Measurements from ENCODE around the gene UTS2.

UTS2 gene

DNA sequence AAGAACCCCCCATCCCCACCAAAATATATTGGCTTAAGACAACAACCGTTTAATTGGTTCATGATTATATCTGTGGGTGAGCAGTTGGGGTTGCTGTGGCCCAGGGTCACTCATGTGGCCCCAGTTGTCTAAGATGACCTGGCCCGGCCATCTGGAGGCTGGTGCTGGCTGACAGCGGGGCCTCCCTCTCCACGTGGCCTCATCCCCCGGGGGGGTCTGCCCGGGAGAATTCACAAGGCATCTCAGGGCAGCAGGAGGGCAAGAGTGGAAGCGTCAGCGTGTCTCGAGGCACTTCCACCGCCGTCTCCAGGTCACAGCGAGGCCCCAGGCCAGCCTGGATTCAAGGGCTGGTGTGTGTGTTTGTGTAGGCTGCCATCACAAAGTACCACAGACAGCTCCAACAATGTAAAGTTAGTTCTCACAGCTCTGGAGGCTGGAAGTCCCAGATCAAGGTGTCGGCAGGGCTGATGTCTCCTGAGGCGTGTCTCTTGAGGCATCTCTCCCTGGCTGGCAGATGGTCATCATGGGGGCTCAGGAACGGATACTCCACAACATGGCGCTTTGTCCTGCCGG, 11.0 kb upstream of the UTS2 start:
- no peak for DNase-seq (ENCODE audit: low spot score)

DNA sequence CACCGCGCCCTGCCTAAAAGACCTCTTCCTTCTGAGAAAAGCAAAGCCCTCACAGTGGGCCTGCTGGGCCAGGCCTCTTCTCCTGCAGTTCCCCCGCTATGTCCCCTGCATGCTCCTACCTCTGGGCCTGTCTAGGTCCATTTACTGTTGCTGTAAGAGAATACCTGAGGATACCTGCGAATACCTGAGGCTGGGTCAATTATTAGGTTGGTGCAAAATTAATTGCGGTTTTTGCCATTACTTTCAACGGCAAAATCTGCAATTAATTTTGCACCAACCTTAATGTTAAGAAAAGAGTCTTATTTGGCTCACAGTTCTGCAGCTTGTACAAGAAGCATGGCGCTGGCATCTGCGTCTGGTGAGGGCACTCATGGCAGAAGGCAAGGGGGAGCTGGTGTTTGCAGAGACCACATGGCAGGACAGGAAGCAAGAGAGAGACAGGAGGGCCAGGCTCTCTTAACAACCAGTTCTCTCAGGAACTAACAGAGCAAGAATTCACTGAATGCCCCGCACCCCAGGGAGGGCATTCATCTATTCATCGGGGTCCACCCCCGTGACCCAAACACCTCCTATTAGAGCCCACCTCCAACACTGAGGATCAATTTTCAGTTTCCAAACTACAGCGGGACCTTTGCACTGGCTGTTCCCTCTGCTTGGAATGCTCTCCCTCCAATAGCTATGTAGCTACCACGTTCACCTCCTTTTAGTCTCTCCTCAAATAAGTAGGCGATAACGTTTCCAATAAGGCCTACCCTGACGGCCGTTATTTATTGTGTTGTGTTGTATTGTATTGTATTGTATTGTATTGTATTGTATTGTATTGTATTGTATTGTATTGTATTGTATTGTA, 9.6 kb upstream of the UTS2 start:
- no peak for DNase-seq (ENCODE audit: low spot score)

GRCh38 chr1:7861452-7861851, 8.6 kb upstream of the UTS2 start:
- DNase-seq (ENCODE audit: low spot score) = no peak

DNA sequence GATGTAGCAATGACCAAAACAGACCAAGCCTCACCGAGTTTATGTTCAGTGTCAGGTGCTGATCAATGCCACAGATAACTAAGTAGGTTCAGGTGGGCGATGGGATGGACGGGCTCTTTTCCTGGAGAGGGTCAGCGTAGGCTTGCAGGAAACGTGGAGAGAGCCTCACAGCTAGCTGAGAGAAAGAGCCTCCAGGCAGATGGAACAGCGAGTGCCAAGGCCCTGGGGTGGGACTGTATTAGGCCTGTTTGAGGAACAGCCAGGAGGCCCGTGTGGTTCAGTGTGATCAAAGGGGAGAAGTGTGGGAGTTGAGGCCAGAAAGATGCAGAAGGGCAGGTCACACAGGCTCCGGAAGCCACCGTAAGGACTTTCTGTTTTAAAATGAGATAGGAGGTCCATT, 7.3 kb upstream of the UTS2 start:
- no peak for DNase-seq (ENCODE audit: low spot score)

GRCh38 chr1:7859406-7859805, 6.5 kb upstream of the UTS2 start:
- DNase-seq (ENCODE audit: low spot score) = no peak

- no peak for DNase-seq (ENCODE audit: low spot score)
Observed at GRCh38 chr1:7857985-7858384, 5.1 kb upstream of the UTS2 start.

GRCh38 chr1:7857000-7857399, 4.1 kb upstream of the UTS2 start:
- DNase-seq (ENCODE audit: low spot score) = no peak

DNA sequence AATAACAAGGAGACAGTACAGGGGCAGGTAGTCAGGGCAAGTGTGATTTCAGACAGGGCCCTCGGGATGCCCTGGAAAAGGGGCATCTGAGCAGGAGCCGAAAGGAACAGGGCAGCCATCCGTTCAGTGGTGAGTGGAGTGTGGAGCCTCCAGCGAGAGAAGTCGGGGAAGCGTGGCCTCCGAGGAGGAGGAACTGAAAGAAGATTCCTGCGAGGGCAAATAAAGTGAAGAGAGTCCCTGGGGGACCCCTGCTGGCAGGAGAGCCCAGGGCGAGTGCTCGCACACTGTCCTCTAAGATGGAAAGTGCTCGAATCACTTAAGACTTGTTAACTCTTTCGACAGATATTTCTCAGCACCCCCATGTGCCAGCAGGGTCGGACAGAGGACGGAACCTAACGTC, 3.5 kb upstream of the UTS2 start:
- no peak for DNase-seq (ENCODE audit: low spot score)

GRCh38 chr1:7853684-7854026, 790 bp upstream of the UTS2 start:
- DNase-seq (ENCODE audit: low spot score) = no peak

- no peak for DNase-seq (ENCODE audit: low spot score)
Observed at GRCh38 chr1:7850786-7851185, 2.1 kb downstream of the UTS2 start.

DNA sequence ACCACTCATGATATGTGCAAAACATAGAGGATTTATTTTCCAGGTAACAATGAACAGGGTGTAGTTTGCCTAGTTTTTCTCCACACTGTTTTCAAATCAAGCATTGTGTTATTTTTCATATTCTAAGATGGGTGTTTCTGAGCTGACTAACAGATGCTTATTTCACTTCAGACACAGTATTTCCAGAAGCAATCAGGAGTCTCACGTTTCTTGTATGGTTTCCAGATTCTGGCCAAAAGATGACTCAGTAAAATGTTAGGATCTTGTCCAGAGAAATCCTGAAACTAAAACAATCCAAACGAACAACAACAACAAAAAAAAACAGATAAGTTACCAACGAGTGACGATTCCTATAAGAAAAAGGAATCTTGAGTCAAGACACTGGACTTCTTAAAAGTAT, 5.3 kb downstream of the UTS2 start:
- DNase-seq (ENCODE audit: low spot score) = no peak

- no peak for DNase-seq (ENCODE audit: low spot score)
Observed at GRCh38 chr1:7846656-7847055, 6.2 kb downstream of the UTS2 start.

DNA sequence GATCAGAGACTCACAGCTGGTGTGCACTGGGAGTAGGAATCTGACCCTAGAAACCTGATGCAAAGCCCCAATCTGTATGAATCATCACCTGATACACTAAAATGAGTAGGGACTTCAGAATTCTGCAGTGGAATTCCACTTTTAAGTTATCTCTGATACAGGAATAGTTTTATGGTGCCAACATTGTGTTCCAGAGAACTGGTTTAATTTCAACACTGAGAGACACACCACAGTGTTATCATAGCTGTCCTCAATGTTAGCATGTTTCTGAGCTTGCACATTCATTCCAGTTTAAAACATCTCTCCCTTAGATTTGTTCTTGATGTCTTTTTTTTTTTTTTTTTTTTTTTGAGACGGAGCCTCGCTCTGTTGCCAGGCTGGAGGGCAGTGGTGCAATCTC, 7.1 kb downstream of the UTS2 start:
- DNase-seq (ENCODE audit: low spot score) = no peak

DNA sequence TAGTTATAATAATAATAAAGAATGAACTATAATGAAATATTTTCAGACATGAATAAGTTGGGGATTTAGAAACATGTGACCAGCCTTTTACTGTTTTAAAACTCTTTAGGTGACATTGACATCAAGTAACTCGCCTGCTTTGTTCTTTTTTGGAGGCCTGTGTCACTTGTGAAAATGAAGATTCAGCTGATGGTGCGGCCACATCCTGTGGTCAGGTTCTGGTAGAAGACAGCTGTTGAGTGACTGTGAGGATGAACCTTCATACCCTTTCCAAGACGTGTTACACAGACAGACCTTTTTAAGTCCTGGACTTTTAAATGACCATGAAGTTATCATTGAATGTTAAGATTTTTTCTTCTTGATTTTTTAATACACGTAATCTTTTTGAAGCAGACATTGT, 10.3 kb downstream of the UTS2 start:
- DNase-seq (ENCODE audit: low spot score) = no peak

GRCh38 chr1:7839526-7839925, 13.3 kb downstream of the UTS2 start:
- DNase-seq (ENCODE audit: low spot score) = no peak

DNA sequence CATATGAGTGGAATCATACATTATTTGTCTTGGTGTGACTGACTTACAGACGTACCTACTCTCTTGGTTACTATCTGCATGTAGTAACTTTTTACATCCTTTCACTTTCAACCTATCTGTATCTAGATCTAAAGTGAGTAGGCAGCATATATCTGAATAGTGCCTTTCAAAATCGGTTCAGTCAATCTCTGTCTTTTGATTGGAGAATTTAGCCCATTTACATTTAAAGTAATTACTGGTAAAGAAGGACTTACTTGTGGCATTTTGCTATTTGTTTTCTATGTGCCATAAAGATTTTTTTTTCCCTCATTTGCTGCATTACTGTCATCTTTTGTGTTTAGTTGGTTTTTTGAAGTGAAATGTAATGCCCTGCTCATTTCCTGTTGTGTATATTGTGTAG, 14.2 kb downstream of the UTS2 start:
- no peak for DNase-seq (ENCODE audit: low spot score)

DNA sequence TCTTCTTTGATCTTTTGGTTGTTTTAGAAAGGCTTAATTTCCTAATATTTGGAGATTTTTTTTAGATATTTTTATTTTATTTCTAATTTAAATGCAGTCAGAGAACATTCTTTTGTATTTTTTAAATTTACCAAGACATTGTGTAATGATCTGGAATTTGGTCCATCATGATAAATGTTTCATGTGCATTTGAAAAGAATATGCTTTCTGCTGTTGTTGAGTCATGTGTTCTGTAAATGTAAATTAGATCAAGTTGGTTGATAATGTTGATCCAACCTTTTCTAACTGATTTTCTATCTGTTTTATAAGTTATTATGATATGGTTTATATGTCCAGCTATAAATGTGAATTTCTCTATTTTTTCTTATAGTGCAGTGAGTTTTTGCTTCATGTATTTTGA, 19.8 kb downstream of the UTS2 start:
- DNase-seq (ENCODE audit: low spot score) = no peak

DNA sequence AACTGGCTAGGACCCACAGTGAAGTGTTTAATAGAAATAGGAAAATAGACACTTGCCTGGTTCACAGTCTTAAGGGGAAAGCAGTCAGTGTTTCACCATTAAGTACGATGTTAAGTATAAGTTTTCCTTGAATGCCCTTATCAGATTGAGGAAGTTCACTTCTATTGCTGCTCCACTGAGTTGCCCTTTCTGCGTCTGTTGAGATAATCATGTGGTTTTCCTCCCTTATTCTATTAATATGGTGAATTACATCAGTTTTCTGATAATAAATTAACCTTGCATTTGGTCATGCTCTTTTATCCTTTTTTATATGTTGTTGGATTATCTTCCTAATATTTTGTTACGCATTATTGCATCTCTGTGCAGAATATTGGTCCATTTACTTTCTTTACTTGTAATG, 21.4 kb downstream of the UTS2 start:
- DNase-seq (ENCODE audit: low spot score) = no peak

DNA sequence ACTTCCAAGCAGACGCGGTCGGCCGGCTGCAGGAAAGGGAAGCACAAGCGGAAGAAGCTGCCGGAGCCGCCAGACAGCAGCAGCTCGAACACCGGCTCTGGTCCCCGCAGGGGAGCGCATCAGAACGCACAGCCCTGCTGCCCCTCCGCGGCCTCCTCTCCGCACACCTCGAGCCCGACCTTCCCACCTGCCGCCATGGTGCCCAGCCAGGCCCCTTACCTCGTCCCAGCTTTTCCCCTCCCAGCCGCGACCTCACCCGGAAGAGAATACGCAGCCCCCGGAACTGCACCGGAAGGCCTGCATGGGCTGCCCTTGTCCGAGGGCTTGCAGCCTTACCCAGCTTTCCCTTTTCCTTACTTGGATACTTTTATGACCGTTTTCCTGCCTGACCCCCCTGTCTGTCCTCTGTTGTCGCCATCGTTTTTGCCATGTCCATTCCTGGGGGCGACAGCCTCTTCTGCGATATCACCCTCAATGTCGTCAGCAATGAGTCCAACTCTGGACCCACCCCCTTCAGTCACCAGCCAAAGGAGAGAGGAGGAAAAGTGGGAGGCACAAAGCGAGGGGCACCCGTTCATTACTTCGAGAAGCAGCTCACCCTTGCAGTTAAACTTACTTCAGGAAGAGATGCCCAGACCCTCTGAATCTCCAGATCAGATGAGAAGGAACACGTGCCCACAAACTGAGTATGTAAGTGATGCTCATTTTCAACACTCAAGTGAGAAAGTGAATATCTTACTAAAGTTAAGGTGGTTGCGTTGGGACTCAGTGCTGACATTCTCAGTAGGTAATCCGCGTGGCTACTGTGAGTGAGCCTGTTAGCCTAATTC, 25.5 kb downstream of the UTS2 start:
- no peak for DNase-seq (ENCODE audit: low spot score)

- no peak for DNase-seq (ENCODE audit: low spot score)
Observed at GRCh38 chr1:7826363-7826762, 26.5 kb downstream of the UTS2 start.

- DNase-seq (ENCODE audit: low spot score) = no peak
Observed at GRCh38 chr1:7824701-7825100, 28.2 kb downstream of the UTS2 start.

- DNase-seq (ENCODE audit: low spot score) = no peak
Observed at GRCh38 chr1:7821282-7821681, 31.6 kb downstream of the UTS2 start.

DNA sequence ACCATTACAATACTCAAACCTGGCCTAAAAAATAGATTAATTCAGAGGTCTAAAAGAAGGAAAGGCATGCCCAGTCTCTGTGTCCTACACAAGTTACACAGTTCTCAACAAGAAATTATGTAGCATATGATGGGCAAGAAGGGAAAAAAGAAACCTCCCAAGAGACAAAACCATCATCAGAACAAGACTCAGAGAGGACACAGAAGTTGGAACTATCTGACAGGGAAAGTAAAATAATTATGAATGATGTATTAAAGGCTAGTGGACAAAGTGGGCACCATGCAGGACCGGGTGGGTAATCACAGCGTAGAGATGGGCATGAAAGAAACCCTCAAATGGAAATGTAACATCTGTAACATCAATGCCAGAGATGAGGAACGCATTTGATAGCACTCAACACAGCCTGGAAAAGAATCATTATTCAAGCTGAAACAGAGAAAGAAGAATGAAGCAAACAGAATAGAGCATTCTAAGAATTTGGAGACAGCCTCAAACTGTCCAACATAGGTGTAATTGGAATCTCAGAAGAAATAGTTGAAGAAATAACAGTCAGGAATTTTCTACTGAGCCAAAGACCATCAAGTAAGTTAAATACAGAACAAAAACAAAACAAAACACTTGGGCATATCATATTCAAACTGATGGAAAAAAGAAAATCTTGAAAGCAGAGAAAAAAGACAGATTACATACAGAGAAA, 39.0 kb downstream of the UTS2 start:
- DNase-seq (ENCODE audit: low spot score) = no peak
